ENCODE measurements around the gene PROSER3.

The PROSER3 gene

GRCh38 chr19:35744430-35745327, 13.3 kb upstream of the PROSER3 start:
- peak; percentile 81 for DNase-seq (ENCODE audit: low read depth)
- H3K4me3 ChIP-seq (ENCODE audit: low read depth, low read length): peak overlapping the region; percentile 98
- peak; percentile 32 for TF ChIP-seq CTCF (IDR thresholded peaks at IDR 0.05; ENCODE audit: control insufficient read depth, extremely low read depth, insufficient read depth)

GRCh38 chr19:35745328-35746086, 12.5 kb upstream of the PROSER3 start, which contains the start of the genes PSENEN and U2AF1L4:
TSS of gene PSENEN (plus strand) at chr19:35745651. CDS start at chr19:35745931, 280 bp downstream.
TSS of gene U2AF1L4 (minus strand) at chr19:35745418. CDS start at chr19:35745391, 27 bp downstream.
- DNase-seq (ENCODE audit: low read depth): peak; percentile 98
- TF ChIP-seq CTCF (IDR thresholded peaks at IDR 0.05; ENCODE audit: control insufficient read depth, extremely low read depth, insufficient read depth): no peak
- H3K4me3 ChIP-seq (ENCODE audit: low read depth, low read length): peak within 1 kb of the TSS; percentile 98

- no peak for DNase-seq (ENCODE audit: low read depth)
- H3K4me3 ChIP-seq (ENCODE audit: low read depth, low read length): peak overlapping the region; percentile 98
- TF ChIP-seq CTCF (IDR thresholded peaks at IDR 0.05; ENCODE audit: control insufficient read depth, extremely low read depth, insufficient read depth): no peak
Measured at GRCh38 chr19:35746087-35746462, 11.9 kb upstream of the PROSER3 start.

GRCh38 chr19:35746531-35746930, 11.4 kb upstream of the PROSER3 start:
- DNase-seq (ENCODE audit: low read depth): no peak
- H3K4me3 ChIP-seq (ENCODE audit: low read depth, low read length): peak overlapping the region; percentile 98
- TF ChIP-seq CTCF (IDR thresholded peaks at IDR 0.05; ENCODE audit: control insufficient read depth, extremely low read depth, insufficient read depth): no peak

GRCh38 chr19:35748106-35749020, 9.6 kb upstream of the PROSER3 start, which contains the start of gene LIN37:
TSS of gene LIN37 (plus strand) at chr19:35748576. CDS start at chr19:35748725, 149 bp downstream.
- DNase-seq (ENCODE audit: low read depth): peak; percentile 98
- TF ChIP-seq CTCF (IDR thresholded peaks at IDR 0.05; ENCODE audit: control insufficient read depth, extremely low read depth, insufficient read depth): no peak
- H3K4me3 ChIP-seq (ENCODE audit: low read depth, low read length): peak within 1 kb of the TSS; percentile 89

- DNase-seq (ENCODE audit: low read depth): no peak
- no peak overlapping the region for H3K4me3 ChIP-seq (ENCODE audit: low read depth, low read length)
- no peak for TF ChIP-seq CTCF (IDR thresholded peaks at IDR 0.05; ENCODE audit: control insufficient read depth, extremely low read depth, insufficient read depth)
Measured at GRCh38 chr19:35750167-35750566, 7.8 kb upstream of the PROSER3 start.

Data from LNCaP clone FGC (cell line).